HG03060 (cell line): Measurements from ENCODE around the gene ZSWIM1.

Experiments used
- ATAC-seq: cut with Tn5 transposase; IDR thresholded peaks from one replicate; pipeline ENCODE4 v1.9.1; 2021; ENCODE audit warnings: low read depth, moderate number of reproducible peaks; ENCODE audit not compliant: unreplicated experiment

ZSWIM1 gene

DNA sequence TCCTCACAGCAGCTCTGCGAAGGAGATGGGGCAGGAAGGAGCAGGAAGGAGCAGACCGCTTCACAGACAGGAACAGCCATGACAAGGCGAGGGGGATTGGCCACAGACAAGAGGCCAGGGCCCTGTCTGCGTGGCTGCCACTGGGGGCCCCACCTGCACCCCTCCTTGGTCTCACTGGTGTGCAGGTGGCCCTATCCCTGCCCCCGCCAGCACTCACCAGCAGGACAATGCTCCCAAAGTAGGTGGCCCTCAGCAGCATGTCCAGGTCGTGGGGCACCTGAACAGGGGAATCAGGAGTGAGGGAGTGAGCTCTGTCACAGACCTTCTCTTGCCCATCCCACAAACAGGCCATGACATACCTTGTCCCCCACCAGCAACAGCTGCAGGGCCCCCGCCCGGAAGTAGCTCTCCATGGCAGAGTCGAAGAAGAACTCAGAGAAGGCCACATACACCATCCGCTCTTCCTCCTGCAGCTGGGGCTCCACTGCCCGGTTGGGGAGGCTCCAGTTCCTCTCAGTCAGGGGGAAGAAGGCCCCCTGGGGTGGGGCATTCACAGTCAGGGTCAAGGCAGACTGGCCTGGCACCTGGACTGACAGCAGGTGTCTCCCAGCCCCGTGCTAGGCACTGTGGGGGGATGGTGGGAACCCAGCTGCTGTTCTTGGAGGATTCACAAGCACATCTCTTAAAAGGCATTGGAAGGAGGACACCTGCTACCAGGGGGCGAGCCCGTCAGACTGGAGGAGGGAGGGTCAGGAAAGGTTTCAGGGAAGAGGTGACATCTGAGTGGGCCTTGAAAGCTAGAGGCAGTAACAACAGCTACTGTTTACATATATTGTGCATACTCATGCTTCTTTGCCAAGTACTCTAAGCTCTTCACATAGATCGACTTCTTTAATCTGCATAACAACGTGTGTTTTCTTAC, 23.8 kb downstream of the ZSWIM1 start:
- ATAC-seq = no peak

- no peak for ATAC-seq
Measured at GRCh38 chr20:45905505-45906079, 24.6 kb downstream of the ZSWIM1 start.

DNA sequence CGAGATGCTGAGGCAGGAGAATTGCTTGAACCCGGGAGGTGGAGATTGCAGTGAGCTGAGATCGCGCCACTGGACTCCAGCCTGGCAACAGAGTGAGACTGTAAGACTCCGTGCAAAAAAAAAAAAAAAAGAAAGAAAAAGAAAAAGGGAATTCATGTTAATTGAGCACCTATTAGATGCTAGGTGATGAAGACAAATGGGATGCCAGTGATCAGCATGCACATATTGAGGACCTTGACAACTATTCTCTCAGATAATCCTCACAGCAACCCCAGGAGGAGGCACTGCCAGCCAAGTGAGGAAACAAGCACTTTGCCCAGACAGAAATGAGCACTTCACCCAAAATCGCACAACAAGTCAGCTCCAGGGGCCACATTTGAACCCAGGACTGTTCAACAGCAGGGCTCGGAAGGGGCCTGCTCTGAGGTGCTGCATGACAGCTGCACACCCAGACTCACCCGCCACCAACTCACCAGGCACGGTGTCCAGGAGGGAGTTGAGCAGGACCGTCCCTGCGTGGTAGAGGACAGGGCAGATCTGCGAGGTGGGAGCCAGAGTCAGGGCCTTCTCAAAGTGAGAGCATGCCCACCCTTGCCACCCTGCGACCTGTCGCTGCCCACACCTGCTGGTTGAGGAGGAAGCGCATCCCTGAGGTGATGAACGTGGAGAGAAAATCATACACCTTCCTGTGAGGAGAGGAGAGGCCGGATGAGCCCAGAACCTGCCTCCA, 26.4 kb downstream of the ZSWIM1 start:
- ATAC-seq = no peak

DNA sequence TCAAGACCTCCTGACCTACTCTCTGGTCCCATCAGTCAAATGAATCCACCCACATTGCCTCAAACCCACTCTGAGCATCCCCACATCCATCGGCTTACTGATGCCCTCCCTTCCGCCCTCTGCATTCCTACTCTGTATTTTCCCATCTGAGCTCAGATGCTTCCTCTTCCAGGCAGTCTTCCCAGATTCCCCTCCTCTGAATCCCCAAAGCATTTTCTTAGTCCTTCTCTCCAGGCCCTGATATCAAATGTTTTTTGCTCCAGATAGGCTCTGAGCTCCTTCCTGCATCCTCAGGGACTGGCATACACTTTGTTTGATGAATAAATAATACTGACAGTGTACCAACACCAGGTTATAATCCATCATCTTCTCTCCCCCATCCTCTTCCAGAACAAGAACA, 27.1 kb downstream of the ZSWIM1 start:
- no peak for ATAC-seq

- no peak for ATAC-seq
Measured at GRCh38 chr20:45909336-45909808, 28.3 kb downstream of the ZSWIM1 start.

GRCh38 chr20:45909817-45910669, 29.0 kb downstream of the ZSWIM1 start:
- ATAC-seq = no peak

DNA sequence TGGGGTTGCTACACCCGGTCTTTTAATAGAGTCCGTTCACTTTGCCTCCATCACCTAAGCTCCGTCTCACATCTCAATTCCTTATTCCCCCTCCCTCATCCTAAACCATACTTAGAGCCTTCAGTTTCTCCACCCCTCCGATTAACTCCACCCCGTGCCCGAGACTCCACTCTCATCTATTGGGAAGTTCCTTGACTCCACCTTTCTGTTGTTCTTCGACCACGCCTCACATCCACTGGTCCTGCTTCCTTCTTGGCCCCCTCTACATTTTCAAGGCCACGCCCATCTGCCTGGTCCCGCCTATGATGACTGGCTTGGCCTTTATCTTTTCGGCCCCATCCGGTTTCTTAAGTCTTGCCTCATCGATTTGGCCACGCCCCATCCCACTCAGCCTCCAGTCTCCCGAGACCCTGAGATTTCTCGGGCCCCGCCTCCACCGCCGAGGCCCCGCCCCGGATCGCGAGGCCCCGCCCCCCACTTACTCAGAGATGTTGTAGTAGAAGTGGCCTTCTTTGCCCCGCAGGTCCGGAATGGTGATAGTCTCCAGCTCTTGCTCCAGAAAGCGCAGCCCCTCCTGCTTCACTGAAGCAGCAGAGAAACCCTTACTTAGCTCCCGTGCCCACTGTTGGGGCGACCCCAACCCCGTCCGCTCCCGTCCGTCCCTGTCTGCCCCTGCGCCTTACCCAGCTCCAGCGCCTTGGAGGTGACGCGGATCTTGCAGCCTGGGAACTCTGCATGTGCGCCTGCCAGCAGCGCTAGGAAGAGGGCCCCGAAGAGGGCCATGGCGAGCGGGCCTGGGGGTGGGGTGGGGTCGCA, 29.9 kb downstream of the ZSWIM1 start:
- ATAC-seq = peak; percentile 87

- no peak for ATAC-seq
Measured at GRCh38 chr20:45911486-45912343, 30.7 kb downstream of the ZSWIM1 start, which contains the start of gene PLTP. Gene PLTP (minus strand): TSS chr20:45912155. CDS start chr20:45911452, 703 bp downstream.

DNA sequence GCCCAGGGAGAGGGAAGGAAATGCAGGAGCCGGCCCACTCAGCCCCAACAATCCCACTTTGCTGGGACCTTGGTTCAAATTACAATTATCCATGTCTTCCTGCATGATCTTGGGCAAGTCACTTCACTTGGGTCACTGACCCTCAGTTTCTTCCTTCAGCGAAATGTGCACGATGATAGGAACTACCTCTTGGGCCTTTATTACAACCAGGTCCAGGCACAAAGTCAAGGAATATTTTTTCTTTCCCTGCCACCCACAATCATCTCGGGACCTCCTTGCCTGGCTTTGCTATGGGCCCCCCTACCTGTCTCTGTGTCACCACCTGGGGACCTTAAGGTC, 31.3 kb downstream of the ZSWIM1 start:
- no peak for ATAC-seq

GRCh38 chr20:45913116-45913515, 32.1 kb downstream of the ZSWIM1 start:
- ATAC-seq = no peak

DNA sequence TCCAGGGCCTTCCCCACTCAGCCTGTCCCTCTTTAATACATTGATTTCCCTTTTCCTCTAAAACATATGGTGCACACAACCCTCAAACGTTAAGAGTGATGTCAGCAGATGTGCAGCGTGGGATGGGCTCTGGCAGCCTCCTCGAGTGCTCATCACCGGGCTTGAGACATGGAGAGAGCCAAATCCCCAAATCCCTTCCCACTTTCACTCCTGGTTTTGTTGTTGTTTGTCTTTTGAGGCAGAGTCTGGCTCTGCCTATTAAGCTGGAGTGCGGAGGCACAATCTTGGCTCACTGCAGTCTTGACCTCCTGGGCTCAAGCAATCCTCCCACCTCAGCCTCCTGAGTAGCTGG, 36.7 kb downstream of the ZSWIM1 start:
- no peak for ATAC-seq

GRCh38 chr20:45918182-45918737, 37.2 kb downstream of the ZSWIM1 start:
- ATAC-seq = no peak

GRCh38 chr20:45918779-45919537, 37.9 kb downstream of the ZSWIM1 start:
- ATAC-seq = no peak

- no peak for ATAC-seq
Measured at GRCh38 chr20:45919542-45920399, 38.7 kb downstream of the ZSWIM1 start.

DNA sequence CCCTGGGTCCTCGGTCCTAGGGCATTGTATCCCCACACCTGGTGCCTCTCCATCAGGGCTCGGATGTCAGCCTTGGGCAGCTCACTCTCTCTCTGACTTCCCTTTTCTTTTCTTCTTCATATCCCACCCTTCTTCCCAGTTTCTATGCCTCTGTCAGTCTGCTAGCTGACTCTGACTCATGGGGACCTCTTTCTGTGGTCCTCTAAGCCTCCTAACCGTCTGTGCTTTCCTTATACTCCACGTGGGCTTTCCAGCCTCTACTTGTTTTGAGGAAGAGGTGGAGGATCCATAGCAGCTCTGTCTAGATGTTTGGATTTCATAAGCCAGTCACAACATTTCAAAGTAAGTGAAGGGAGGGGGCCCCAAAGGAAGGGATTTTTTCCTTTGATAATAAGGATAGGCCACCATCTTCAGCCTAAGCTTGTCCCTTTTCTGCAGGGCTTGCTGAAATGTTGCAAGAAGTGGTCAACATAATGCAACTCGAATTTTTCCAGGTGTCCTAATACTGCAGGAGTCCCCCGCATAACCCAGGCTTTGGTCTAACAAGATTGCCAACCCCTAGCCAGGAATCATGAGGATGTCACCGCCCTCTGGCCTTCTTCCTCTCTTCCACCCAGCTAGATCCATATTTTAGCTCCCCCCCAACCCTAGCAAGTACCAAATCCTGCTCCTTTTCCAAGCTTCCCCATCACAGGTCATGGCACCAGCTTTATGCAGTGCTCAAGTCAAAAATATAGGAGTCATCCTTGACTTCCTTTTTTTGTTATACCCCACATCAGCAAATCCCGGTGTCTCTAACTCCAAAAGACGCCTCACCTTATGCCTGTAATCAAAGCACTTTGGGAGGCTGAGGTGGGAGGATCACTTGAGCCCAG, 39.7 kb downstream of the ZSWIM1 start:
- ATAC-seq = no peak
